Hematopoietic multipotent progenitor cell treated with erythropoietin and hydrocortisone succinate and interleukin-3 and kit ligand, for 4 days (in vitro differentiated cells): ENCODE data around the gene CMTM2.
"Not testable (repeated sequence)": the region's sequence is repeated elsewhere in the genome, so short reads cannot be mapped to it uniquely, and the experiment has no call there.

Source experiments
- DNase-seq: peaks from one replicate; pipeline ENCODE4 v3.0.0-alpha.2; 2015

CMTM2 gene

DNA sequence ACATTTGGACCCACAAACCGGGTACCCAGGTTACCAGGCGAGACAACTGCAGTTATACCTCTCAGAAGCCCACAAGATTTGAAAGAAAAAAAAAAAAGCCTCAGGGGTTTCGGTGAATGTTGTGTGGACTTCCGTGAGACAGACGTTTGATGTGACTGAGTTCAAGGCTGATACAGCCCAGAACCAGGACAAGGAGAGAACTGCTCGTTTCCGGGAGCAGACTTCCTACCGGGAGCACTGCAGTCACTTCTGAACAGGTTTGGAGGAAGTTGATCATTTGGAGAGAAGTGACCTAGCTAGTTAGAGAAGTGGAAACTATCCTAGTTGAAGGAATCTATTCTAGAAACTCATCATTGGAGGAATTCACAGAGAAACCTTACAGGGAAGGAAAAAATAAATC is 26.0 kb upstream of the CMTM2 start:
- DNase-seq = no peak

DNA sequence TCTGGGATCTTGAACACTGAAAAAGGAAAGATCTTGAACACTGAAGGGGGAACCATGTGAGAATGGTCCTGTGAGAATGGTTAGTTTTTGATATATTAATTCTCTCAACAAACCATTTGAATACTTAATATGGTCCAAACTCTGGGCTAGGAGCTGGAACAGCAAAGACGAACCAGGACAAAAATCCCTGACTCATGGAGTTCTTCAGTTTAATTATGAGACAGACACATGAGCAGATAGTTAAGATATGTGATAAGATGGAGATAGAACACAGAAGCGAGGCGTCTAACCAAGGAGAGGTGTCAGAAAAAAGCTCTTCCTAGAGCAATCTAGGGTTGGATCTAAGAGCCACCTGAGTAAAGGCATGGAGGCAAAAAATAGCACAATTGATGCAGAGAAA is 25.2 kb upstream of the CMTM2 start:
- no peak for DNase-seq

GRCh38 chr16:66554495-66554894 is 24.8 kb upstream of the CMTM2 start:
- no peak for DNase-seq

GRCh38 chr16:66560107-66560506 is 19.2 kb upstream of the CMTM2 start:
- no peak for DNase-seq

GRCh38 chr16:66561381-66562080 is 17.7 kb upstream of the CMTM2 start:
- DNase-seq = no peak

DNA sequence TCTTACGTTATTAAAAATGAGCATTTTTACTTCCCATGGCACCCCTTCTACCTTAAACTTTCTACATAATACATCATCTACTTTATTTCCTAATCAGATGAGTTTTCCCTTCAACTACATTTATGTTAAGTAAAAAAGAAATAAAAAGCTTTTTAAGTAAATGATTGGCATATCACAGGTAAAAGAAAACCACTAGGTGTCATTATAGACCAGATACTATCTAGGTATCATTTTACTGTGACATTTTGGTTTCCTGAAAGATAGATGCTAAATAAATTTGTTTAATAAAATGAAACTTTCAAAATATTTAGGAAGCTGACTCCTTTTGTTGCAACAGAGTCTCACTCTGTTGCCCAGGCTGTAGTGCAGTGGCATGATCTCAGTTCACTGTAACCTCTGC is 16.9 kb upstream of the CMTM2 start:
- no peak for DNase-seq

- DNase-seq = peak; percentile 87
Observed at GRCh38 chr16:66562986-66563385, 16.3 kb upstream of the CMTM2 start.

DNA sequence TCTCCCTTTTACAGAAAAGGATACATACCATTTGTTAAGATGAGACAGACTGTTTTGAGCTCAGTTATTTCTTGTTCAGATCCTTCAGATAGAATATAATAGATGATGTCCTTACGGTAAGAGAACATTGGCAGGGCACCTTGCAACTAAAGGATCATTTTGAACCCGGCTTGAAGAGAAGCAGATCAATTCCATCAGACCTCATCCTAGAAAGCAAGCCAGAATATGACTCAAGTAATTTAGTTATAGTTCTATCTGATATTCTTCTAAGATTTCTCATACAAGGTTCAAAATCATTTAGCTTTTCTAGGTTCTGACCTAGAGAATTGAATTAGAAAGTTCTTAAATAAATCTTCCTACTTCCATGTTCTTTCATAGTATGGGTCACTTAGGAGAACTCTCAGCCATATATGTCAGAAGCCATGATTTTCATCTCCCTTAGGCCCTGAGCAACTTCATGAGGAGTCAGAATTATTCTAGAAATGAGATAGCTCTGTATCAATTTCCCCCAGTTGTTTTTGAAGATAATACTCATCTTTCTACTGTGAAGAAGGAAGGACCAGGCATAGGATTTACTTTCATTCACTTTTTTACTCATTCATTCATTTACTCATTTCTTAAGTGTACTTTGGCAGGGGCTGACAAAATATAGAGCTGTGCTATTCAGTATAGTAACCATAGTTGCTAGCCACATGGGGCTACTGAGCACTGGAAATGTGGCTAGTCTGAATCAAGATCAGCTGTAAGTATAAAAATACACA is 15.5 kb upstream of the CMTM2 start:
- no peak for DNase-seq

GRCh38 chr16:66566051-66566901 is 13.0 kb upstream of the CMTM2 start, which contains the start of gene CMTM1:
Gene CMTM1 (plus strand): TSS chr16:66566439. CDS start chr16:66566514, 75 bp downstream.
- DNase-seq = no peak

DNA sequence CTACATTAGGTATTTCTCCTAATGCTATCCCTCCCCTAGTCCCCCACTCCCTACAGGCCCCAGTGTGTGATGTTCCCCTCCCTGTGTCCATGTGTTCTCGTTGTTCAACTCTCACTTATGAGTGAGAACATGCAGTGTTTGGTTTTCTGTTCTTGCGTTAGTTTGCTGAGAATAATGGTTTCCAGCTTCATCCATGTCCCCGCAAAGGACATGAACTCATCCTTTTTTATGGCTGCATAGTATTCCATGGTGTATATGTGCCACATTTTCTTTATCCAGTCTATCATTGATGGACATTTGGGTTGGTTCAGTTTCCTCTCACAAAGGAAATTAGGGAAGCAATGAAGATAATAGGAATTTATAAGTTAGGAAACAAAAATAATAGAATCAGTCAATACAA is 12.0 kb upstream of the CMTM2 start:
- DNase-seq = not testable (repeated sequence)

DNA sequence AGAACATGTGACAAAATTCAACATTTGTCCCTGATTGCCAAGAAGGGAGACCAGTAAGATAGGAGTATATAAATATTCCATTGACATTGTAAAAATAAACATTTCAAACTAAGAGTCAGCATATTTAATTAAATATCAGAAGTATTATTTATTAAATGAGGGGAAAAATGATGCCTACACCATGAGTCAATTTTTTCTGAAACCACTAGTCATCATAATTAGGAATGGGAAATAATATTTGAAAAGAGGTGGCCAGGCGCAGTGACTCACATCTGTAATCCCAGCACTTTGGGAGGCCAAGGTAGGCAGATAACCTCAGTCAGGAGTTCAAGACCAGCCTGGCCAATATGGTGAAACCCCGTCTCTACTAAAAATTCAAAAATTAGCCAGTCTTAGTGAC is 10.9 kb upstream of the CMTM2 start:
- no peak for DNase-seq

- DNase-seq = no peak
Observed at GRCh38 chr16:66569131-66569530, 10.1 kb upstream of the CMTM2 start.

- peak; percentile 56 for DNase-seq
Observed at GRCh38 chr16:66569827-66570405, 9.3 kb upstream of the CMTM2 start.

DNA sequence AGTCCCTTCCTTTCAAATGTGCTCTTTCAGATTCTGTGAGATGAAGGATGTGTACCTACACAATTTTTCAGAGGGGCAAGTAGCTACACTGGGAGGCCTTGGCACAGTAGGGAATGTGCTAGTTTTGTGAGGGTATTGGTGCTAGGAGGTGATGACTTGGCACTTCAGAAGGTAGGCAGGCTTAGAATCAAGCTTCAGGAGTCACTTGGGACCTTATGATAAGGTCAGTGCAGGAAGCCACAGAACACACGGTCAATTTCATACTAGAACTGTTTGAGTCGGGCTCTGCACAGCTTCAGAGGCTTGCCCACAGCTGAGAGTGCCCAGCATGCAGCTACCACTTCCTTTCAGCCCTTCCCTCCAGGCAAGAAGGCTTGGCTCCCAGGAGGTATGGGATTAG is 6.9 kb upstream of the CMTM2 start:
- DNase-seq = peak; percentile 81

GRCh38 chr16:66574081-66574480 is 5.2 kb upstream of the CMTM2 start:
- DNase-seq = no peak

GRCh38 chr16:66574531-66574930 is 4.7 kb upstream of the CMTM2 start:
- DNase-seq = peak; percentile 89

- DNase-seq = peak; percentile 78
Observed at GRCh38 chr16:66575060-66575459, 4.2 kb upstream of the CMTM2 start.

DNA sequence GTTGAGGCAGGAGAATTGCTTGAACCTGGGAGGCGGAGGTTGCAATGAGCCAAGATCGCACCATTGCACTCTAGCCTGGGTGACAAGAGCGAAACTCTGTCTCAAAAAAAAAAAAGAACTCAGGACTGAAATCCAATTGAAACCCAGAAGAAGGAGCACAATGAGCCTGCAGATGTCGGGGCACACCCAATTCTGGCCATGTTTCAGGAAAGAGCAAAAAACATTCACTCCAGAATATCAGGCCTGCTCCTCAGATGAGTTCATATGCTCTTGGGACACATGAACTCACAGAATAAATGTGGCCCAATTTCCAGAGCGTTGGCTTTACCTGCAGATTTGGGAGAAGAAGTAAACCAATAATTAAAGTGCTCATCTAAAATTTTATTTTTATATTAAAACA is 3.0 kb upstream of the CMTM2 start:
- no peak for DNase-seq

DNA sequence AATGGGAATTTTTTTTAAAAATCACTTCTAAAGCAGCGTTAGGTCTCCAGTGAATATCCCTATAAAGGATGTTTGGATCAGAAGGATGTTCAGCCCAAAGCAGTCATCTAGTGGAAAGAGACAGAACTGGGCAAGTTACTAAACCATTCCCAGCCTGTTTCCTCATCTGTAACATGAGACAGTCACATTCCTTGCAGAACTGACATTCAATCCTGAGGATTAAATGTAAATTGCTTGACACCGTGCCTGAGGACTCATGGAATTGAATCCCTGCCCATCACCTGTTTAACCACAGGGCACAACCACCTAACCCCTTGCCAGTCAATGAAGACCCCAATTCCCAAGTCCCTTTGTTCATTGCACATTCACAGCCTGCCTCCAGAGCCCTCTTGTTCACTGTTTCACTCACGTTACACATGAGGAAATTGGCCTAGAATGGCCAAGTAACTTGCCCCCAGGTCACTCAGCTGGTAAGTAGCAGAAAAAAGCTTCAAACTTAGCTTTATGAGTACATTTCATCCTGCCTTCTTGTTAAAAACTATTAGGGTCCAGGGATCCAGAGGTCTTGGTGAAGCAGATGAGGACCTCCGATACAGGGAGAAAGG is 1.4 kb downstream of the CMTM2 start:
- no peak for DNase-seq

GRCh38 chr16:66581246-66581952 is 2.1 kb downstream of the CMTM2 start:
- DNase-seq = no peak

- no peak for DNase-seq
Observed at GRCh38 chr16:66585481-66586239, 6.4 kb downstream of the CMTM2 start.
